Mesodermal cell (in vitro differentiated cells): Measurements from ENCODE around the gene GOLGA7B.
"Not testable (repeated sequence)": the region's sequence is repeated elsewhere in the genome, so short reads cannot be mapped to it uniquely, and the experiment has no call there.

ENCODE experiments used
- H3K27ac ChIP-seq: 2 replicates; pipeline ENCODE4 v1.7.0; 2013; ENCODE audit warnings: mild to moderate bottlenecking, low read depth, low read length, moderate library complexity; ENCODE audit not compliant: severe bottlenecking
- H3K36me3 ChIP-seq: 2 replicates; pipeline ENCODE4 v1.7.1; 2013; ENCODE audit warnings: mild to moderate bottlenecking, low read length, moderate library complexity; ENCODE audit not compliant: control insufficient read depth, insufficient read depth
- H3K4me1 ChIP-seq: one replicate; pipeline ENCODE4 v1.7.1; 2013; ENCODE audit warnings: mild to moderate bottlenecking, low read length; ENCODE audit not compliant: insufficient read depth, control insufficient read depth, poor library complexity, severe bottlenecking
- H3K4me3 ChIP-seq: 2 replicates; pipeline ENCODE4 v1.7.0; 2013; ENCODE audit warnings: low read length, control low read depth, mild to moderate bottlenecking; ENCODE audit not compliant: insufficient read depth, poor library complexity, severe bottlenecking; ENCODE audit errors: extremely low read depth
- H3K9me3 ChIP-seq: 2 replicates; pipeline ENCODE4 v1.7.1; 2013; ENCODE audit warnings: mild to moderate bottlenecking, low read length, moderate library complexity; ENCODE audit not compliant: control insufficient read depth
- WGBS, 2 experiments: methylation state at CpG; one replicate each; pipeline ENCODE4 v1.1.5; 2013; ENCODE audit warnings: missing lambda C conversion rate in 2 of 2; ENCODE audit not compliant: insufficient coverage in 2 of 2; 5-methylcytosine and 5-hydroxymethylcytosine counted together

The GOLGA7B gene

DNA sequence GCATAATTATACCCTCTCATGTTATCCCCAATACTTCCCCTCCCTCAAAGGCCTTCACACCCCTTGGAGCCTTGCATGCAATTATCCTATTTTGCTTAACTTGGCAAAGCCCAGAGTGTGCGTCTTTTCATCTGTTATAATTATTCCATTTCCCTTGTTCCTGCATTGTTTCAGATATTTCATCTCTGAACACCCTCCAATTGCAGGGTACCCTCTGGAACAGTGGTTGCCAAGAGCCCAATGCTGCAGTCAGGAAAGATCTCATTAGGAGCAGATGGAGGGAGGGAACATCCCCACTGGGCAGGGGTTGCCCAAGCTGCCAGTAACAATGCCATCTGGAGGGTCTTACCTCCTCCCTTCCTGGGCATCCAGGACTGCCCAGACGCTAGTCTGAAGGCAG, 18.4 kb upstream of the GOLGA7B start:
- H3K4me1 ChIP-seq = peaks cover 23% of the 10 kb centered on the region
- WGBS, 2 experiments = 64 to 83% methylated on average over 2 of the region's 2 CpGs

DNA sequence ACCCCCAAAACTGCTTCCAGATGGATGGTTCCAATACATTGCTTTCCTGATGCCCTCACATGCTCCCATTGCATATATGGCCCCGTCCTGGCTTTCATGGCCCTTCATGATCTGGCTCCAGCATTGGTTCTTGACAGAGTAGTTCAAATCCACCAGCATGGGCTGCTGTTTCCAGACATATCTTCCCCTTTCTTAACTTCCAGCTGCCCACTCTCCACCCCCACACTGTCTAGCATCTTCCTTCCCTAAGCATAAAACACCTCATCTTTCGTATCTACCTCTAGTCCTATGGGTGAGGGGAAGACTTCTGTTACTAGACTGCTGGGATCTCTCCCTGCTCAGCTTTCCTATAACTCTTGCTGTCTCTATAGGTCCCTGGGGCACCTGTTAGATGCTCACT, 13.2 kb upstream of the GOLGA7B start:
- H3K4me1 ChIP-seq = peaks cover 11% of the 10 kb centered on the region
- no peak overlapping the region for H3K4me3 ChIP-seq
- no peaks in the 10 kb centered on the region for H3K9me3 ChIP-seq
- no peak overlapping the region for H3K27ac ChIP-seq
- H3K36me3 ChIP-seq = no peaks in the 10 kb centered on the region
- 77 to 95% methylated on average over 2 of the region's 2 CpGs for WGBS, 2 experiments

More for the DNA sequence above, 18.4 kb upstream of the GOLGA7B start:
- Histone ChIP-seq H3K4me3 (no peak overlapping the region), H3K36me3 (no peaks in the 10 kb centered on the region), H3K27ac (no peak overlapping the region), H3K9me3 (no peaks in the 10 kb centered on the region)

DNA sequence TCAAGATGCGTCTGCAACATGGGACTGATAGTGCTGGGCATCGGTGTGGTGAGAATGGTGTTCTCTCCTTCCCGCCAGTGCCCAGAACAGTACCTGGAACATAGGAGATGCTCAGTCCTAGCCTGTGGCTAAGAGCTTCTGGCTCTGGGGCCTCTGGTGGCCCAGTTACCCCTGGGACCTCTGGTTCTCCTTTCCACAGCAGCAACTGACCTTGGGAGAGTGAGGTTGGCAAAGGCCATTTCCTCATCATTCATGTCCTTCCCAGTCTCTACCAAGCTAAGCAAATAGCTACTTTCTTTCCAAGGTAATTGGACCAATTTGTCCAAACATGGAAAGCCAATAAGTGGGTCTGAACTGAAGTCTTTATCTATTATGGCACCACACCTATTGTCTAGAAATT, 11.6 kb upstream of the GOLGA7B start:
- WGBS, 2 experiments = 92 to 100% methylated on average over 3 of the region's 3 CpGs

DNA sequence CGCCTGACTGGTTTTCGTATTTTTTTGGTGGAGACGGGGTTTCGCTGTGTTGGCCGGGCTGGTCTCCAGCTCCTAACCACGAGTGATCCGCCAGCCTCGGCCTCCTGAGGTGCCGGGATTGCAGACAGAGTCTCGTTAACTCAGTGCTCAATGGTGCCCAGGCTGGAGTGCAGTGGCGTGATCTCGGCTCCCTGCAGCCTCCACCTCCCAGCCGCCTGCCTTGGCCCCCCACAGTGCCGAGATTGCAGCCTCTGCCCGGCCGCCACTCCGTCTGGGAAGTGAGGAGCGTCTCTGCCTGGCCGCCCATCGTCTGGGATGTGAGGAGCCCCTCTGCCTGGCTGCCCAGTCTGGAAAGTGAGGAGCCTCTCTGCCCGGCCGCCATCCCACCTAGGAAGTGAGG, 8.5 kb upstream of the GOLGA7B start:
- H3K27ac ChIP-seq, H3K36me3 ChIP-seq, H3K4me3 ChIP-seq, H3K9me3 ChIP-seq: not testable (repeated sequence)
- H3K4me1 ChIP-seq = peaks cover 14% of the 10 kb centered on the region
- 100% methylated on average over 7 of the region's 22 CpGs; no CpG with 5 or more reads in 1 of the 2 experiments for WGBS, 2 experiments

More for the DNA sequence above, 11.6 kb upstream of the GOLGA7B start:
- no peak overlapping the region for H3K4me3 ChIP-seq
- H3K4me1 ChIP-seq = peaks cover 14% of the 10 kb centered on the region
- H3K27ac ChIP-seq = no peak overlapping the region
- H3K9me3 ChIP-seq = no peaks in the 10 kb centered on the region
- no peaks in the 10 kb centered on the region for H3K36me3 ChIP-seq

DNA sequence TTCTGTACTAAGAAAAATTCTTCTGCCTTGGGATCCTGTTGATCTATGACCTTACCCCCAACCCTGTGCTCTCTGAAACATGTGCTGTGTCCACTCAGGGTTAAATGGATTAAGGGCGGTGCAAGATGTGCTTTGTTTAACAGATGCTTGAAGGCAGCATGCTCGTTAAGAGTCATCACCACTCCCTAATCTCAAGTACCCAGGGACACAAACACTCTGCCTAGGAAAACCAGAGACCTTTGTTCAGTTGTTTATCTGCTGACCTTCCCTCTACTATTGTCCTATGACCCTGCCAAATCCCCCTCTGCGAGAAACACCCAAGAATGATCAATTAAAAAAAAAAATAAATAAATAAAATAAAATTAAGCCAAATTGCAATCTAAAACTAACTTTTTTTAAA, 7.5 kb upstream of the GOLGA7B start:
- H3K4me1 ChIP-seq = peaks cover 14% of the 10 kb centered on the region
- WGBS, 2 experiments = no CpG with 5 or more reads among the region's 3 CpGs
- not testable (repeated sequence) for H3K27ac ChIP-seq, H3K36me3 ChIP-seq, H3K9me3 ChIP-seq, H3K4me3 ChIP-seq

DNA sequence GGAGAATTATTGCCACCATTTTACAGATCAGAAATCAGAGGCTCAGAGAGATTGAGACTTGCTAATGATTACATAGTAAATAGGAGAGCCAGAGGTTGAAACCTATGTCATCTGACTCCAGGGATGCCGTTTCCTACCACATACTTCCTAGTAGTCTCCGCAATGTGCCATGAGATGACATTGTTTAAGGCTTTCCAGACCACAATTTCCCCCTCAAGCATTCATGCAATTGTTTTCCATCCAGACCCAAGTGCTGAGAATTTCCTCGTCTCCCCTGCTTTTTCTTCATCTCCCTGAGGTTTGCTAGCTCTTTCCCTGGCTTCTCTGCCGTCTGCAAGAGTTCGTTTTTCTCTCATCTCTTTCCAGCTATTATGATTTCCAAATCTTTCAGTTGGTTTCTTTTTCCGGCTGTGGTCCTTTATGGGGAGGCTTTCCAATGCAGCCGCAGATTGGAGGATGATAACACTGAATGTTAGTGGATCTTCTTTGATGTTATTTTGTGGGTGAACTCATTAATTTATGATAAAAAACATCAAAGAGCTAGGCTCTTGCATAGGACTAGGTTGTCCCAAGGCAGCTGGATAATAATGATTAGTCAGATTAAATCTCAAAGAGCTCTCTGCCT, 6.9 kb upstream of the GOLGA7B start:
- Histone ChIP-seq H3K4me3 (no peak overlapping the region), H3K27ac (no peak overlapping the region), H3K36me3 (no peaks in the 10 kb centered on the region), H3K9me3 (no peaks in the 10 kb centered on the region), H3K4me1 (peaks cover 14% of the 10 kb centered on the region)
- 79 to 88% methylated on average over 3 to 4 of the region's 7 CpGs for WGBS, 2 experiments

DNA sequence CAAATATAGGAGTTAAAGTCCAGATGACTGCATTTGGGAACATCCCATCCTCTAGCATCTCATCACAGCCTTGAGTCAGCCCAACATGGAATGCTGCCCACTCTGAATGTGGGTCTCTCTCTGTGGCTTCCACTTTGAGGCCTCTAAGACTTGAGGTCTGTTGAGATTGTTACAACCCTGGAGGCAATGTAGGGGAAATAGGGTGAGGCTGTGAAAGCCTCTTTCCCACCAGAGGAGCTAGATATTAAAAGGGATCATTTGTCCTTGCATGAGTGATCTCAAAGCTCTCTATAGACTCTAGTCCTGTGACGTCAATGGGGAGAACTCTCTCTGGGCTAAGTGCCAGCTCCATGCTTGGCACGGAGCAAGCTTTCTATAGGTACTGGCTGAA, 6.4 kb upstream of the GOLGA7B start:
- Histone ChIP-seq H3K4me1 (peaks cover 14% of the 10 kb centered on the region), H3K9me3 (no peaks in the 10 kb centered on the region)
- 94 to 95% methylated on average over 2 of the region's 2 CpGs for WGBS, 2 experiments

DNA sequence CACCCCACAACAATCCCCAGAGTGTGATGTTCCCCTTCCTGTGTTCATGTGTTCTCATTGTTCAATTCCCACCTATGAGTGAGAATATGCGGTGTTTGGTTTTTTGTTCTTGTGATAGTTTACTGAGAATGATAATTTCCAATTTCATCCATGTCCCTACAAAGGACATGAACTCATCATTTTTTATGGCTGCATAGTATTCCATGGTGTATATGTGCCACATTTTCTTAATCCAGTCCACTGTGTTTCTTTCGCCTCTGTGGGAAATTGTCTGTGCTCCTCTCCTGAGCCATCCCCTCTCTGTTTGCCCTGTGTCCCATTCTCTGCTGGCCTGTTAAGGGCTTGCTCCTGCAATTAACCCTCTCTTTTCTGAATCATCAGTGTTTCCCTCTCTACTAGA, 5.7 kb upstream of the GOLGA7B start:
- H3K9me3 ChIP-seq, H3K4me3 ChIP-seq, H3K36me3 ChIP-seq, H3K27ac ChIP-seq: not testable (repeated sequence)
- WGBS, 2 experiments = 86 to 92% methylated on average over 1 of the region's 2 CpGs
- peaks cover 14% of the 10 kb centered on the region for H3K4me1 ChIP-seq

More for the DNA sequence above, 6.4 kb upstream of the GOLGA7B start:
- no peak overlapping the region for H3K27ac ChIP-seq
- no peaks in the 10 kb centered on the region for H3K36me3 ChIP-seq
- H3K4me3 ChIP-seq = no peak overlapping the region

DNA sequence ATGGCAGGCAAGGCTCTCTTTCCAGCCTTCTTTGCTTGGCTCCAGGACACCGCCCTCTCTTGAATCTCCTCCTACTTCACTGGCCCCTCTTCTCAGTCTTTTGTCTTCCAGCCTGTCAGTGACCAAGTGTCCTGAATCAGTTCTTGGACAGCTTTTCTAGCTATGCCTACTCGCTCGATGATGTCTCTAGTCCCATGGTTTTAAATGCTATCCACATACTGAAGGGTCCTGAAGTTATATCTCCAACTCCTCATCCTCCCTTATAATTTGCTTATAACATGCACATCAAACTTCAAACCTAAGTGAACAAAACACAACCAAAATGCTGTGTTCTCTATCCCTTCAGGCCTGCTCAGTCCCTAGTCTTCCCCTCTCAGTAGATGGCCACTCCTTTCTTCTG, 5.0 kb upstream of the GOLGA7B start:
- Histone ChIP-seq H3K4me1 (peaks cover 14% of the 10 kb centered on the region), H3K4me3 (no peak overlapping the region), H3K36me3 (no peaks in the 10 kb centered on the region), H3K27ac (no peak overlapping the region), H3K9me3 (no peaks in the 10 kb centered on the region)
- WGBS, 2 experiments = 91 to 97% methylated on average over 3 of the region's 3 CpGs

DNA sequence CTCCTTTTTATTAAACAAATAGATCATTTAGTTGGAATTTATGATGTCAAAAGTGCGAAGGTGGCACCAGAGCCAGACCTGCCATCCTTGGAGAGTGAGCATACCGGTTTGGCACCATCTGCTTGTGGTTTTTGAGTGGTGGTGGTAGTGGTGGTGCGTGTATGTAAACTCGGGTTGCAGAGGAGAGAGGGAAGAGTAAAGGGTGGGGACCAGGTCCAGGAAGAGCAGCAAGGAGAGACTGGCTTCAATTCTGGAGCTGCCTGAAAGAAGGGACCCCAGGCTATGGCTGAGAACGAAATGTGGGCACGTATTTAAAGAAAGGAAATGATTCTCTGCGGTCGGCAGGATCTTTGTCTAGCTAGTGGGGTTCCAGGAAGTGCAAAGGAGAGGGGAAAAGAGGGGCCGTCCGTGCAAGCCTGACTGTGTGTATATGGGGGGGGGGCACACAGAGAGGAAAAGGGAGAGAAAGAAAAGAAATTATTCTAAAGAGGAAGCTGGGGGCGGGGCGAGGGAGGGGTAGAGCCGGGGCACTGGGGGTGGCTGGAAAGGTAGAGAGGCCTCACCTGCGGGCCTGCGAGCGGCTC, 448 bp upstream of the GOLGA7B start:
- no peak overlapping the region for H3K27ac ChIP-seq
- peaks cover 2% of the 10 kb centered on the region for H3K4me1 ChIP-seq
- peak overlapping the region; percentile 35 for H3K4me3 ChIP-seq
- WGBS, 2 experiments = 10 to 14% methylated on average over 15 to 16 of the region's 16 CpGs
- H3K9me3 ChIP-seq = no peaks in the 10 kb centered on the region
- H3K36me3 ChIP-seq = no peaks in the 10 kb centered on the region

DNA sequence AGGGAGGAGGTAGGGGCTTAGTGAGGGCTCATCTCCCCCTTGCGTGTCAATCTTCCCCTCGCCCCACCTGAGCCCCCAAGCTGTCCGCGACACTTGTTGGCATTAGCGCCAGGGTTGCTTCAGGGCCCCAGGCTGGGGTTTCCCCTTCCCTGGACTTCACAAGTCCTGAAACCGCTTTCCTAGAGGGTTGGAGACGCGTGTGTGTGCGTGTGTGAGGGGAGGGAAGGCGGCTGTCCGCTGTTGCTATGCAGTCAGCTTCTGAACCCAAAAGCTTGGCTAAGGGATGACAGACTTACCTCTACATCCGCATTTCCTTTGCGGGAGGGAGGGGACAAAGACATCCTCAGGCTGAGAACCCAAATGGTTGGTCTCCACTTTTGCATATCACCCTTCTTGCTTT, 803 bp downstream of the GOLGA7B start:
- no peaks in the 10 kb centered on the region for H3K36me3 ChIP-seq
- WGBS, 2 experiments = 28 to 41% methylated on average over 4 to 5 of the region's 13 CpGs
- peaks cover 2% of the 10 kb centered on the region for H3K4me1 ChIP-seq
- H3K4me3 ChIP-seq = no peak overlapping the region
- no peak overlapping the region for H3K27ac ChIP-seq
- H3K9me3 ChIP-seq = no peaks in the 10 kb centered on the region
